OCI-LY3 (cell line): ENCODE measurements around the gene PCSK4.
"Not testable (repeated sequence)": the region's sequence is repeated elsewhere in the genome, so short reads cannot be mapped to it uniquely, and the experiment has no call there.

ENCODE experiments used
- EZH2phosphoT487 ChIP-seq: fragments of 200-600 bp; shearing (Covaris generic); IDR thresholded peaks from 2 replicates; pipeline ENCODE4 v1.6.1; 2018; ENCODE audit warnings: antibody characterized with exemption, mixed run types, low read depth
- TF ChIP-seq, protein P1 (sequence below): fragments of 200-600, 300-600 bp; sonication (generic); IDR thresholded peaks from 2 replicates; pipeline ENCODE4 v1.5.1; 2014; ENCODE audit warnings: antibody characterized with exemption, low read length, low read depth

- TF ChIP-seq, protein P1, sequence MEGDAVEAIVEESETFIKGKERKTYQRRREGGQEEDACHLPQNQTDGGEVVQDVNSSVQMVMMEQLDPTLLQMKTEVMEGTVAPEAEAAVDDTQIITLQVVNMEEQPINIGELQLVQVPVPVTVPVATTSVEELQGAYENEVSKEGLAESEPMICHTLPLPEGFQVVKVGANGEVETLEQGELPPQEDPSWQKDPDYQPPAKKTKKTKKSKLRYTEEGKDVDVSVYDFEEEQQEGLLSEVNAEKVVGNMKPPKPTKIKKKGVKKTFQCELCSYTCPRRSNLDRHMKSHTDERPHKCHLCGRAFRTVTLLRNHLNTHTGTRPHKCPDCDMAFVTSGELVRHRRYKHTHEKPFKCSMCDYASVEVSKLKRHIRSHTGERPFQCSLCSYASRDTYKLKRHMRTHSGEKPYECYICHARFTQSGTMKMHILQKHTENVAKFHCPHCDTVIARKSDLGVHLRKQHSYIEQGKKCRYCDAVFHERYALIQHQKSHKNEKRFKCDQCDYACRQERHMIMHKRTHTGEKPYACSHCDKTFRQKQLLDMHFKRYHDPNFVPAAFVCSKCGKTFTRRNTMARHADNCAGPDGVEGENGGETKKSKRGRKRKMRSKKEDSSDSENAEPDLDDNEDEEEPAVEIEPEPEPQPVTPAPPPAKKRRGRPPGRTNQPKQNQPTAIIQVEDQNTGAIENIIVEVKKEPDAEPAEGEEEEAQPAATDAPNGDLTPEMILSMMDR = not testable (repeated sequence)
- not testable (repeated sequence) for TF ChIP-seq EZH2phosphoT487
These were observed 50.4 kb downstream of the PCSK4 start for GRCh38 chr19:1439525-1440417.
